ENCODE results near the gene SETD6.

- TF ChIP-seq BACH1 (IDR thresholded peaks at IDR 0.05; ENCODE audit: low read length) (no peak), JUN (IDR thresholded peaks at IDR 0.05; ENCODE audit: low read depth, low read length) (no peak), POLR2A (IDR thresholded peaks at IDR 0.05; ENCODE audit: control extremely low read depth in 1 of 2, low read depth in 2 of 2, low read length in 2 of 2) (no peak), CBX8 (IDR thresholded peaks at IDR 0.05; ENCODE audit: borderline replicate concordance, low read depth, low read length) (no peak), CTCF (IDR thresholded peaks at IDR 0.05; ENCODE audit: control extremely low read depth in 1 of 3, insufficient read depth in 1 of 3, low read depth in 1 of 3, low read length in 3 of 3) (no peak)
These were observed 19.8 kb downstream of the SETD6 start for GRCh38 chr16:58535100-58535499.
